ENCODE measurements around the gene BEGAIN.

GRCh38 chr14:100532154-100532861, 54.9 kb downstream of the BEGAIN start:
- no peak for TF ChIP-seq EP300 (IDR thresholded peaks at IDR 0.05; ENCODE audit: borderline replicate concordance in 1 of 2, low read depth in 2 of 2, low read length in 2 of 2)
- TF ChIP-seq POLR2A (IDR thresholded peaks at IDR 0.05; ENCODE audit: control extremely low read depth in 1 of 2, low read depth in 2 of 2, low read length in 2 of 2) = no peak
- TF ChIP-seq, protein P1, sequence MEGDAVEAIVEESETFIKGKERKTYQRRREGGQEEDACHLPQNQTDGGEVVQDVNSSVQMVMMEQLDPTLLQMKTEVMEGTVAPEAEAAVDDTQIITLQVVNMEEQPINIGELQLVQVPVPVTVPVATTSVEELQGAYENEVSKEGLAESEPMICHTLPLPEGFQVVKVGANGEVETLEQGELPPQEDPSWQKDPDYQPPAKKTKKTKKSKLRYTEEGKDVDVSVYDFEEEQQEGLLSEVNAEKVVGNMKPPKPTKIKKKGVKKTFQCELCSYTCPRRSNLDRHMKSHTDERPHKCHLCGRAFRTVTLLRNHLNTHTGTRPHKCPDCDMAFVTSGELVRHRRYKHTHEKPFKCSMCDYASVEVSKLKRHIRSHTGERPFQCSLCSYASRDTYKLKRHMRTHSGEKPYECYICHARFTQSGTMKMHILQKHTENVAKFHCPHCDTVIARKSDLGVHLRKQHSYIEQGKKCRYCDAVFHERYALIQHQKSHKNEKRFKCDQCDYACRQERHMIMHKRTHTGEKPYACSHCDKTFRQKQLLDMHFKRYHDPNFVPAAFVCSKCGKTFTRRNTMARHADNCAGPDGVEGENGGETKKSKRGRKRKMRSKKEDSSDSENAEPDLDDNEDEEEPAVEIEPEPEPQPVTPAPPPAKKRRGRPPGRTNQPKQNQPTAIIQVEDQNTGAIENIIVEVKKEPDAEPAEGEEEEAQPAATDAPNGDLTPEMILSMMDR (IDR thresholded peaks at IDR 0.05; ENCODE audit: control extremely low read depth in 1 of 3, insufficient read depth in 1 of 3, low read depth in 1 of 3, low read length in 3 of 3) = no peak
- TF ChIP-seq SRF (IDR thresholded peaks at IDR 0.05; ENCODE audit: low read depth, low read length) = no peak
- TF ChIP-seq MAFK (IDR thresholded peaks at IDR 0.05; ENCODE audit: low read depth, low read length) = no peak
- no peak for TF ChIP-seq EZH2 (IDR thresholded peaks at IDR 0.05; ENCODE audit: low read depth, low read length, severe bottlenecking)
- no peak for TF ChIP-seq PHF8 (conservative IDR thresholded peaks at IDR 0.05; ENCODE audit: low read depth, low read length)
- no peak for TF ChIP-seq TEAD4 (IDR thresholded peaks at IDR 0.05; ENCODE audit: low read depth, low read length)
- no peak for TF ChIP-seq TAF1 (IDR thresholded peaks at IDR 0.05; ENCODE audit: low read depth, low read length)

Measured in H1 (cell line).